HG02678 (cell line): Measurements from ENCODE around the gene SUSD1.

ENCODE experiments used
- ATAC-seq: cut with Tn5 transposase; IDR thresholded peaks from one replicate; pipeline ENCODE4 v1.9.1; 2021; ENCODE audit warnings: mild to moderate bottlenecking, moderate library complexity; ENCODE audit not compliant: unreplicated experiment

SUSD1 gene

DNA sequence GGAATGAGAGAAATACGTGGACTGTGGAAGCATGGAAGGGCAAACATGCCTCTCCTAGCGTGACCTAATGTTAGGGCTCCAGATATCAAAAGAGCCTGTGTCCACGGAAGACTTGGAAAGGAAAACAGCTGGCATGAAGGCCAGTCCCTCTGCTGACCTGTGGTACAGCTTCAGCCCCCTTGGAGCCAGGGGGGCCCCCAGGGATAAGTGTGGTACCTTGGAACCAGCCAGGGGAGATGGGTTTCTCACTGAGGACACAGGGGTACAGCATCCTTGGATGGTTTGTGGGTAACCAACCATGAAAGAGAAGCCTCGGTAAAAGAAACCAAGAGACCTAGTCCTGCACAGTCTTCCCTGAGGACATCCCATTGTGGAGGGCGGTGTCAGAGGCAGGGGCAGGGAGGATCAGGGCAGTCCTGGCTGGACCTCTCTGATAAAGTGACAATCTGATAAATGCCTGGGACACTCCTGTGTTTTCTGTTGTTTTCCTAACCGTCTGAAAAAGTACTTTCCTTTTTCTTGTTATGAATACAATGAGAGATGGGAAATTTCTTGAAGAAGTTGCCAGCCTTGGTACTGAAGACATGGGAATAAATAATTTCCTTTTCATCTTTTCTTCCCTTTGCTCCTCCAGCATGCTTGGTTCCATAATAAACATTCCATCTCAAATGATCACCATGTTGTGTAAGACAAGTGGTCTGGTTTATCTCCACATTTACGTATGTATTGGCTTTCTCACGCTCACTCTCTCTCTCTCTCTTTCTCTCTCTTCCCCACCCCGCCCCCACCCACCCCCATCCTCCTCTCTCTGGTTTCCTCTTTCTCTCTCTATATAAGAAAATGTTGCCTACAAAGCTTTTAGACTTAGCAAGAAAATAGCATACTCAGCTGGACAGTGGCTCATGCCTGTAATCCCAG, 102.1 kb downstream of the SUSD1 start:
- ATAC-seq, result no peak

DNA sequence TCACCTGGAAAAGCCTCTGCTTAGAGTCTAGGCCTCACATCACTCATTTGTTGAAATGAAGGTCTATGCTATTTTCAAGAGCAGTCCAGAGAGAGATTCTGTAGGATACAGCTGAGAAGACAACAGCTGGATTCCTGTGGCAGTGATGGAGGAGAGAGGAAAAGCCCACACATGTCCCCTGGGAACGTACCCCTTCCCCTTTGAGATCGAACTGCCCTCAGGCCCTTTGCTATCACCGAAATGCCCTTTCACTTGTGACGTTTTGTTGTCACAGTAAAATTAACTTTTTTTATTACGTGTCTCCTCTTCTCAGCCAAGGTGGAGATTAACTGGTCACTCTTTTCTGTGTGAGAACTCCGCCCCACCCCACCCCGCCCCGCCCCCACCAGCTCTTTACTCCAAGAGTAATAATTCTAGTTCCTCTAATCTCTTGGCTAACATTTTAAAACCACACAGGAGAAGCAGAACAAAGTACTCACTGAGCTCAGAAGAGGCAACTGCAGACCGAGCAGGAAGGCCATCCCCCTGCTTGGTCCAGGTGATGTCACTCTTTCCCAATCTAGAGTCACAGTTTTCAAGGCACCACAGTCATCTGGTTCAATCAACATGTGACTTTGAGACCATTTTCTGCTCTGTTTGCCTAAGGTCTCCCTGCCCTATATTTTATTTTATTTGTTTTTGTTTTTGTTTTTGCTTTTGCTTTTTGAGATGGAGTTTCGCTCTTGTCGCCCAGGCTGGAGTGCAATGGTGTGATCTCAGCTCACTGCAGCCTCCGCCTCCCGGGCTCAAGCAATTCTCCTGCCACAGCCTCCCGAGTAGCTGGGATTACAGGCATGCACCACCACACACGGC, 105.6 kb downstream of the SUSD1 start:
- no peak for ATAC-seq

DNA sequence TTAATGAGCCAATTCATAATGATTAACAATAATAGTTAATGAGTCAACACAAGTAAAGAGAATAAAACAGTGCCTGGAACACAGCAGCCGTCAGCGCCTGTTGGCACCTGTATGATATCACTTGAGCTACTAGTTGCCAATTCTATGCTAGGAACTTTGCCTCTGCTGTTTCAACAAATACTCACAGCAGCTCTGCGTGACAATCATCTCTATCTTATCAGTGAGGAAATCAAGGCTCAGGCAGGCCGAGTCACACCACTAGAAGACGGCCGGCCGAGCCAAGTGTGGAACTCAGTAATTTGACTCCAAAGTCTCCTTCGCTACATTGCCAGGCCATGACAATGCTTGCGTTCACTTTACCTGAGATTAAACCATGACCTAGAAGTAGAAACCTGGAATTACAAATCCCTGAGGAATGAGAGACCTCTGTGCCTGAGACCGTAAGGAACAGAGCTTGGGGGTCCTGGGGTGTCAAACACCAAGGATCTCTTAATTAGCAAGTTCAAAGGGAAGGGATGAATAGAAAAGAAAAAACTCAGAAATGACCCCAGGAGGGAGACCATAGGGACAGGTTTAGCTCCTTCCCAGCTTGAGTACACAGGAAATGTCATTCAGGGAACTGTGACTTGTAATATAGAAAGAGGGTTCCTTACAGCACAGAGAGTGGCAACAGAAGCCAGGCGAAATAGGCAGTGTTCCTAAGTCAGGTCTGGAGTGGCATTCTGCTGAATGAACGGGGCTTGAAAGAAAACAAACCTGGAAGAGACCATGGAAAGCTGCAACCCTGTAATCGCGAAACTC, 109.1 kb downstream of the SUSD1 start:
- no peak for ATAC-seq

DNA sequence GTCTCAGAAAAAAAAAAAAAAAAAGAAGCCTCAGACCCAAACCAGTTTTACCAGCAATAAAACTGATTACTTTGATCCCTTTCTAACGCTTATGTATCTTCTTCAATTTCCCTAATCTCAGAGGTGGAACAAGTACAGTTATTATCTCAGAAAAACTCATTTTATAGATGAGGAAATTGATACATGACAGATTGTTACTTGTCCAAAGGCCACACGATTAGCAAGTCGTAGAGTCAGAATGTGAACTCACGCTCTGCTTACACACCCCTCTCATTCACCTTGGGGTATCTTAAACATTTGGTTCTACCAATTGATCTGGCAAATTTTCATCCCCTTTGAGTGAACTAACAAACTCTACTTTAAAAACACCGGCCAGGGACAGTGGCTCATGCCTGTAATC, 110.2 kb downstream of the SUSD1 start:
- no peak for ATAC-seq

DNA sequence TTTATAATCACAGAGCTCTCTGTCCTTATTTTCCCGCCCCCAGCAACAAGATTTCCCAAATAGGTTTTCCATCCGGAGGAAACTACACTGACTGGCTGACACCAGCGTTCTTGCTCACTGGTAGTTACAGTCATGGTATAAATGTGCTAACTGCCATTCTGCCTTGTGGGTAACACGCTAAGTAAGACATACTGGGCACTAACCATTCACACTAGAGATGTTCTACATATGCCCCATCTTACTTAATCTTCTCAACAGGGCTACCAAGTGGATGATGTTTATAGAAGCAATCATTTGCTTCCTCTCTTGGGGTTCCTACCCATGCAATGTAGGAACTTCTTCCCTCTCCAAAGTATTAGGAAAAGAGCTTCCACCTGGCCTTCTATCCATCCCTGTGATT, 111.5 kb downstream of the SUSD1 start:
- ATAC-seq, result no peak

DNA sequence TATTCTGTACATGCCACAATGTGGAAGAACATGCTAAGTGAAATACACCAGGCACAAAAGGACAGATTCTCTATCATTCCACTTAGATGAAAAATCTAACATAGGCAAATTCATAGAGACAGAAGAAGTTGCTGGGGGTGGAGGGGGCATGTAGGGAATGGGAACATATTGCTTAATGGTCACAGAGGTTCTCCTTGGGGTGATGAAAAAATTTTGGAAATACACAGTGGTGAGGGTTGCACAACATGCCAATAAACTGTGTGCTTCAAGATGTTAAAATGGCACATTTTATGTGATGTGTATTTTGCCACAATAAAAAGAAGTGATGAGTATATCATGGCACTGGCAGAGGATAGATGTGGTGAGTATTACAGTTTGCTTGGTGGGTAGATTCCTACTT, 111.9 kb downstream of the SUSD1 start:
- no peak for ATAC-seq

DNA sequence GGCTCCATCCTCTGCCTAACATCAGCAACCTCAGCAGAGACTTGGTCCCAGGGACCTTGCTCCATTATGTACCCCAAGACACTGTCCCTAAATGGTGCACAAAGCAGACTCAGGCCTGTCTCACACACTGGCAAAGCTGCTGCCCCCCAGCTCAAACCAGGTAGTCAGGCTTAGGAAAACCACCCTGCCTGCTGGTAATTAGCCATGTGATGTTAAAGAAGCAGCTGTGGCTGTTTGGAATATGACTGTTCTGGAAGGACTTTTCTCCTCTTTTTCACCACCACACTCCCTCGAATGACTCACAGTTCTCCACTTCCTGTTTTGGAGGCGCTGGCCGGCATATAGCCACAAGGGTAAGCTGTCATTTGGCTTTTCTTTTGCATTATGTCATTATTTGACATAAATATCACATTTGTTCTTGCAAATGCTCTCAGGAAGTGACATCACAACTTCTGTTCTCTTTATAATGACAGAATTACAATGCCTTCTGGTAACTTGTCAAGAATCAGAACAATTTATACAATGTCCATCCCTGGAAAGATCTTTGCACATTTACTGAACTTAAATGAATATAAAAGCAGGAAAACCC, 113.9 kb downstream of the SUSD1 start:
- ATAC-seq, result peak; percentile 78

DNA sequence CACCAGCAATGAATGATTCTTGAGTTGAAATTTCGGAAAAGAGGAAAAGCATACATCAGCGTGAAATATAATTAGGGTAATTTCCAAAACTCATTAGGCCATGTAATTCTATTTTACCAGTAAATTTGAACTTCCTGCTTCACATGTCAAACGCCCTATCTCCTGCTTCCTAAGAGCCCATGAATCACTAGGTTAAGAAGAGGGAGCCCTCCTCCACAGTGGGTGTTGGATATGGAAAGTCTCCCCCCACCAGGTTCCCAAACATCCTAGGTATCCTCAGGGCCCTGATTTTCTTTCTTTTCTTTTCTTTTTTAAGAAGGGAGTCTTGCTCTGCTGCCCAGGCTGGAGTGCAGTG, 115.2 kb downstream of the SUSD1 start:
- ATAC-seq, result no peak

DNA sequence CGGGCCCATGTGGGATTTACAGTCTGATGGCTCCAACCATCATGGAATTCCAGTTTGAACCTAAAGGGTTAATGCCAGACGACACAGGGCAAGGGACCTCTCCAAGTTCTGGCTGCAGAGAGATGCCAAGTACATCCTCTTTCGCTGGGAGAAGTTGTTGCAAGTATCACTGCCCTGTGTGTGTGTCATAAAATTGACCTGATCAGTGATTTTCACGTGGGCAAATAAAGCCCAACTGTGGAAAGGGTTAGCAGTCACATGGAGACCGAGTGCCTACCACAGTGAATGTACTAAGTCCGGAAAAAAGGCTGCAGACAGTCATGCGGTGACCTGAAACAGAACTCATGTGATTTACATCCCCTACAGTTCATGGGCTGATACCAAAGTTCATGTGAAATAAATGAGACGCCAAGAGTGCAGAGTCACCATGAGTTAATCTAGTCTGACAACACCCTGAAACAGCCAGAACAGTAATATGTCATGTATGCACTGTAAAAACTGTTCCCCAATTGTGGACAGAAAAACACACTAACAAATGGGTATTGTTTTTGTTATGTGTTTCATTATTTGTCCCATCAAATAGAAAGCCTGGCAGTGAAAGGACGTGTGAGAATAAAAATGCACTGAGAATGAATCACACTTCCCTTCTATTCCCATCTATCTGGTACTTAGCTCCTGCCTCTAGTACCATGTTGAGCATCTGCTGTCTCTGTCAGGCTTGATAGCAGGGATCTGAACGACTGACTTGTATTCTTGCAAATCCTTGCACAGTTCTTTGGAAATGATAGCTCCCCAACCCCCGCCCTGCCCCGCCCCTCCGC, 115.7 kb downstream of the SUSD1 start:
- no peak for ATAC-seq

DNA sequence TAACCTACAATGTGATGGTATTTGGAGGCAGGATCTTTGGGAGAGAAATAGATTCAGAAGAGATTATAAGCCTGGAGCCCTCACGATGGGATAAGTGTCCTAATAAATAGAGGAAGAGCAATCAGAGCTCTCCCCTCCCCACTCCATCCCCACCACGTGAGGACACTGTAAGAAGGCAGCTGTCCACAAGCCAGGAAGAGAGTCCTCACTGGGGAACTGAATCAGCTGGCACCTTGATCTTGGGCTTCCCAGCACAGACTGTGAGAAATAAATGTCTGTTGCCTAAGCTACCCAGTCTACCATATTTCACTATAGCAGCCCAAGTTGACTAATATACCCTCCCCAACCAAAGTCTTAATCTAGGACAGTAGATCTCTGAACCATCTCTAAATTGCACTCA, 118.1 kb downstream of the SUSD1 start:
- no peak for ATAC-seq

DNA sequence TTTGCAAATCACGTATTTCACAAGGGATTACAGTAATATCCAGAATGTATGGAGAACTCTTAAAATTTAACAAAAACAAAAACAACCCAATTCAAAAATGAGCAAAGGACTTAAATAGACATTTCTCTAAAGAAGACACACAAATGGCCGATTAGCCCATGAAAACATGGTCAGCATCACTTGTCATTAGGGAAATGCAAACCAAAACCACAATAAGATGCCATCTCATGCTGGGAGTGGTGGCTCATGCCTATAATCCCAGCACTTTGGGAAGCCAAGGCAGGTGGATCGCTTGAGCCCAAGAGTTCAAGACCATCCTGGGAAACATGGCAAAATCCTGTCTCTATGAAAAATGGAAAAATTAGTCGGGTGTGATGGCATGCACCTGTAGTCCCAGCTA, 120.2 kb downstream of the SUSD1 start:
- no peak for ATAC-seq

DNA sequence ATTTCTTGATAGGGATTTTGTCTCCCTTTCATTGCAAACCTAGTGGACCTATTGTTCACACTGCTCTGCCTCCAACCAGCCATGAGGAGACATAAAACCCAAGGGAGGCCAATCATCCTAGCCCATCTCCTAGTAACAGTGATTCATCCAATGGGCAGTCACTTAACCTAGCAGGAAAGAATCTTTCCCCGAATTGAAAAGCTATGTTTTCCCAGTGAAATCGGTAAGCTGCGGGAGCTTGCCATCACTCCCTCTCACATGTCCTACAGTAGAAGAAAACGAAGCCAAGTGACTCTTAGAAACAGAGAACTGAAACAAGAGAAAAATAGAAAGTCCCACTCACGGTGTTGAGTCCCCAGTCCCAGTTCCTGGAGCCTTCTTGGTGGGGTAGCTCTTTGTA, 123.3 kb downstream of the SUSD1 start:
- no peak for ATAC-seq

DNA sequence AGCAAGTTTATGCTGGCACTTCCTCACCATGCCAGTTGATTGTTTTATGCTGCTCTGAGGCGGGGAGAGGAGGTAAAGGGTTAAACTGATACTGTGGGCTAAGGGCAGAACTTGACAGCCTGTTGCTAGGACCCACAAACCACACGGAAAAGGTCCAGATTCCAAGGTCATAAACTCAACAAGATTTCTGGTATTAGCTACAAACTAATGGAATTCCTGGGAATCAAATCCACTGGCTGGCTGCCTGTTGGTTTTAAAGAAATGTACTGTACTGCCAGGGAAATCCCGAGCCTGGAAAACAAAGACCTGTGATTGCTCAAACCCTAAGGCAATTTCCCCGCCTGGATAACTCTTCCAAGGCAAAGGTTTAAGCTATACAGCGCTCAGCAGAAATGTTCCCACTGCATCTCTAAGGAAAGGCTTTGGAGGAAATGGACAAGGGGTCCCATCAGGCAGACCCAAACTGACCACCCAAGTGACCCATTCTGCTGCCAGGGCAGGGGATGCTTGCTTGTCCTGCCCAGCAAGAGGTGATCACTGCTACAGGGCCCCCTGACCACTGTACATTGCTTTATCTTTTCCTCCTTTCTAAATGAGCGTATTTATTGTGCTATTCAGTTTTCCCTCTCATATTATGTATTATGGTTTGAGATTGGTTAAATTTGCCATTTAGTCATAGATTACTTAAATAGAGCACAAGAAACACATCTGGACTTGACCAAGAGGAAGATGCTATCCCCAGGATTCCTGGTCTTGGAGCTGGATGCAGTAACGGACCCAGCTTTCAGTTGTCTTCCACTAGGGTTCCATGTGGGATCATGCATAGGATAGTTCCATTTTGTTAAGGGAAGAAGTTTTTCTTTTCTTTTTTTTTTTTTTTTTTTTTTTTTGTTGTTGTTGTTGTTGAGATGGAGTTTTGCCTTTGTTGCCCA, 124.3 kb downstream of the SUSD1 start:
- no peak for ATAC-seq

DNA sequence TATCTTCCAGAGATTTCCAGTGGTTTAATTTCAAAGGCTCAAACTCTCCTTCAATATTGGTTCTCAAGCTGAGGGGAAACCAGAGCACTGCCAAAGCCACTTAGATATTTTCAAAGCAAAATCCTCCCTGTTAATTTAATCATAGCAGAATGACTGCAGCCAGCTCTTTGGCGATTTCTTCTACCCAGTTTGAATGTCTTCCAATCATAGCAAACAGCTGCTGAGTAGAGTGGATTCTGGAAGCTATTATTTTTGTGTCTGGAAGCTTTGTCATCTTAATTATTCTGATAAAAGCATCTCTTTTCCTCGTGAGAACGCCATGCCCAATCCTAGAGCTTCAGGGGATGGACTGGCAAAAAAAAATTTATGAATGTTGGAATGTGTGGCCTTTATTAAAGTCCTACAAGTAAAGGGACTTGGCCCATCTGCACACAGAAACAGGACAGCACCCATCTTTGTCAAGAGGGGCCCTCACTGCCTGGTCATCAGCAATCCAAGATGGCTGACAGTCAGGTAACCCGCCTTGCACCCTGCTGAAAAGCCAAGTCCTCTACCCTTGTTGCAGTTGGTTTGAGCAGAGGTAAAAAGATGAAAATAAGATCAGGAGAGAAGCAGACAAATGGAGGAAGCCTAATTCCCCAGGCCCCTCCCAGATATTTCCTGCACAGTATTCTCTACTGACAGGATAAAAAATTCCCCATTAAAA, 125.1 kb downstream of the SUSD1 start:
- no peak for ATAC-seq

DNA sequence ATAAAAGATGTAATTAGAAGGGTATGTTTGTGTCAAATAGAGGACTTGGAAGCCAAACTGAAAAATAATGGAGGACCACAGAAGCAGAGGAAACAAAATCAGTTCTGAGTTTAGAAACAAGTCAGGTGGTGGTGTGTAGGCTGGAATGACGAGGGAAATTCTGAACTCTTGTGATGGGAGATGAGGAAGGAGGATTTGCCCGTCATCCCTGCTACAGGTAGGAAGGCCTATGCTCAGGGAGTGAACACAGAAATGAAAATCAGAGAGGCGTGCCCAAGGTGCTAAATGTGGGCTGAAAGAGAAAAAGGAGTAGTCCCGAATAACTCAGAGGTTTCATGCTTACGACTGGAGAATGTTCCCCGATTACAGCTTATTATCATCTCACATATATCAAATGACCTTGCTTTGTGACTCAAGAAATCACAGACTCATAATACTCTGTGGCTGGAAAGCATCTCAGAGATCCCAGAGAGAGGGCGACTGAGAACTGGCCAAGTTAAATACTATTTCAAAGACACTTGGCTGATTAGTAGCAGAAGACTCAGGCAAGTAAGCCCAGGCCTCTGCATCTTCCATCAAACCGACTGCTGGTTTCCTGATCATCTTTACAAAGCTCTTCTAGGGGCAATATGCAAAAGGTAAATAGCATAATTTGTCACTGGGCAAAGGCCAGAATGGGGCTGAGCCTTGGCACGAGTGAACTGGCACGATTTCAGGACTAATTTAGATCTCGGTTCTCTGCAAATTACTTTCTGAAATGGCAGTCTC, 126.0 kb downstream of the SUSD1 start:
- ATAC-seq, result no peak

DNA sequence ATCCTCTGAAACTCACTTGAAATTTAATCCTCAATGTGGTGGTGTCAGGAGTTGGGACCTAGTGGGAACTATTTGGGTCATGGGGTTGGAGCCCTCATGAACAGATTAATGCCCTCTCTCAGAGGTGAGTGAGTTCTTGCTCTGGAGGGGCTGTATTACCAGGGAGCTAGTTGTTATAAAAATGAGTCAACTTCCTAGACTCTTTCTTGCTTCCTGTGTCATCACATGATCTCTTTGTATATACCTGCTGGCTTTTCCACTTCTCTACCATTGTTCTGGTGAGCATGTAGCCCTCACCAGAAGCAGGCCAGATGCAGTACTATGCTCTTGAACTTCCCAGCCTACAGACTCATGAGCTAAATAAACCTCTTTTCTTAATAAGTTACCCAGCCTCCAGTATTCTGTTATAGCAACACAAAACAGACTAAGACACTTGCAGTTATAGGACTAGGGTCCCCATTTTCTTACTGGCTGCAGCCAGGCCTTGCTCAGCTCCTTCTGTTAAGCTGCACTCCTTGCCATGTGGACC, 127.5 kb downstream of the SUSD1 start:
- no peak for ATAC-seq

DNA sequence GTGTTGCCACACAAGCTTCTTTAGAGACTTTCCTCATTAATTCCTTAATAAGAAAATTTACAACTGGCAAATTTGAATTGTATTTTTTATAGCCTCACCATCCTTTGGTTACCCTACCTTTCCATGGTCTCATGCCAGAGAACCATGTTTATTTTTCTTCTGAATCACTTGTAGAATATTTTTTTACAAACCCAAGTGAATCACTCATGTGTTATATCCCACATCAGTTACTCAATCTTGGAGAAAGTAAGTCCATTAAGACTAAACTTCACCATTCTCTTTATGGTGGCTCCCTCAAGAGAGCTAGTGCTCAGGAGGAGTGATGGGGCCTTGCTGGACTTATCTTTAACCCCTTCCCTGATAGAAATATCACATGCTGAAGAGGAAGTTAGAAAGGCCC, 128.9 kb downstream of the SUSD1 start:
- no peak for ATAC-seq
